IMR-90 (cell line): ENCODE results near the gene MAGEF1. TPM values are rescaled to one million over a fixed set of nuclear protein-coding genes. Genes with fewer than 3 reads are reported as not detected.

Experiments
- ATAC-seq: fragments of 200-7000 bp; cut with Tn5 transposase; 2 replicates; pipeline ENCODE4 v1.9.1; 2020; ENCODE audit warnings: low read depth, mild to moderate bottlenecking, moderate library complexity
- BruUV-seq: library from RNA; stranded (reverse); fragments of 400-500 nt; replicated peaks from 2 replicates; lab custom pipeline; 2021; lab: Mats Ljungman, UMichigan
- CTCF ChIA-PET: fragments of 300-600 bp; formaldehyde crosslinking; extraction: SDS; loops from one replicate; lab custom pipeline; 2021; ENCODE audit warnings: antibody characterized with exemption; lab: Yijun Ruan, JAX
- POLR2A ChIA-PET: fragments of 300-600 bp; sonication (Branson Sonifier 250); formaldehyde crosslinking; loops from one replicate; lab custom pipeline; 2022; ENCODE audit warnings: antibody characterized with exemption; ENCODE audit not compliant: unreplicated experiment; lab: Charles Lee
- DNase-seq: peaks from one replicate; pipeline ENCODE4 v3.0.0; 2013
- H2AFZ ChIP-seq: replicated peaks from 2 replicates; pipeline ENCODE3; 2013; ENCODE audit warnings: low read length, mild to moderate bottlenecking; ENCODE audit not compliant: poor library complexity
- H2AK5ac ChIP-seq: 2 replicates; pipeline ENCODE4 v1.6.1; 2013; ENCODE audit warnings: low read depth, low read length, inconsistent platforms
- H2AK9ac ChIP-seq: replicated peaks from 2 replicates; pipeline ENCODE3; 2013; ENCODE audit warnings: mild to moderate bottlenecking, low read depth, low read length, moderate library complexity; ENCODE audit not compliant: poor library complexity
- H2BK120ac ChIP-seq: 2 replicates; pipeline ENCODE4 v1.6.1; 2013; ENCODE audit warnings: low read depth, low read length, inconsistent platforms
- H2BK15ac ChIP-seq: 3 replicates; pipeline ENCODE4 v1.6.1; 2013; ENCODE audit warnings: low read depth, low read length, inconsistent platforms
- H2BK20ac ChIP-seq: 2 replicates; pipeline ENCODE4 v1.6.1; 2013; ENCODE audit warnings: low read depth, mild to moderate bottlenecking, inconsistent platforms, low read length, moderate library complexity
- H2BK5ac ChIP-seq: 2 replicates; pipeline ENCODE4 v1.6.1; 2013; ENCODE audit warnings: mild to moderate bottlenecking, low read depth, low read length, inconsistent platforms; ENCODE audit not compliant: poor library complexity, severe bottlenecking
- H3K14ac ChIP-seq: replicated peaks from 2 replicates; pipeline ENCODE4 v1.6.1; 2013; ENCODE audit warnings: low read depth, low read length, inconsistent platforms
- H3K18ac ChIP-seq: 2 replicates; pipeline ENCODE4 v1.6.1; 2013; ENCODE audit warnings: low read depth, low read length, control low read depth
- H3K23ac ChIP-seq: 2 replicates; pipeline ENCODE4 v1.6.1; 2013; ENCODE audit warnings: low read depth, low read length, inconsistent platforms
- H3K27ac ChIP-seq: 2 replicates; pipeline ENCODE4 v1.5.1; 2013; ENCODE audit warnings: mild to moderate bottlenecking, control low read depth, low read length; ENCODE audit not compliant: insufficient read depth
- H3K27me3 ChIP-seq: 2 replicates; pipeline ENCODE4 v1.6.1; 2013; ENCODE audit warnings: low read length; ENCODE audit not compliant: control insufficient read depth, insufficient read depth
- H3K36me3 ChIP-seq: 2 replicates; pipeline ENCODE4 v1.6.1; 2013; ENCODE audit warnings: low read length, mixed read lengths; ENCODE audit not compliant: control insufficient read depth, insufficient read depth
- H3K4ac ChIP-seq: 2 replicates; pipeline ENCODE4 v1.6.1; 2013; ENCODE audit warnings: low read depth, low read length, inconsistent platforms
- H3K4me1 ChIP-seq: 2 replicates; pipeline ENCODE4 v1.6.1; 2013; ENCODE audit warnings: low read length, mixed read lengths; ENCODE audit not compliant: control insufficient read depth, insufficient read depth
- H3K4me2 ChIP-seq: 2 replicates; pipeline ENCODE4 v1.6.1; 2013; ENCODE audit warnings: low read depth, mild to moderate bottlenecking, control low read depth, low read length, moderate library complexity
- H3K4me3 ChIP-seq: 2 replicates; pipeline ENCODE4 v1.5.1; 2013; ENCODE audit warnings: low read depth, mild to moderate bottlenecking, control low read depth, low read length, moderate library complexity; ENCODE audit not compliant: insufficient read depth
- H3K56ac ChIP-seq: 2 replicates; pipeline ENCODE4 v1.6.1; 2013; ENCODE audit warnings: low read length, inconsistent platforms; ENCODE audit not compliant: insufficient read depth; ENCODE audit errors: extremely low read depth
- H3K79me1 ChIP-seq, 2 experiments: 2 replicates each; pipeline ENCODE4 v1.6.1; 2013; ENCODE audit warnings: low read length in 2 of 2, inconsistent platforms in 1 of 2, low read depth in 1 of 2
- H3K9ac ChIP-seq: 2 replicates; pipeline ENCODE4 v1.6.1; 2013; ENCODE audit warnings: low read depth, low read length, control low read depth
- H3K9me1 ChIP-seq: 2 replicates; pipeline ENCODE4 v1.6.1; 2013; ENCODE audit warnings: low read length, inconsistent platforms; ENCODE audit not compliant: insufficient read depth
- H3K9me3 ChIP-seq: 2 replicates; pipeline ENCODE4 v1.6.1; 2013; ENCODE audit warnings: low read length; ENCODE audit not compliant: control insufficient read depth, insufficient read depth
- H4K20me1 ChIP-seq: 2 replicates; pipeline ENCODE4 v1.6.1; 2013; ENCODE audit warnings: low read length, inconsistent platforms; ENCODE audit not compliant: insufficient read depth
- H4K5ac ChIP-seq: 2 replicates; pipeline ENCODE4 v1.6.1; 2013; ENCODE audit warnings: mild to moderate bottlenecking, low read depth, low read length, control low read depth
- H4K8ac ChIP-seq, 2 experiments: 2 replicates each; pipeline ENCODE4 v1.6.1; 2013; ENCODE audit warnings: low read depth in 2 of 2, low read length in 2 of 2, control low read depth in 1 of 2, inconsistent platforms in 1 of 2
- H4K91ac ChIP-seq: 2 replicates; pipeline ENCODE4 v1.6.1; 2013; ENCODE audit warnings: low read depth, low read length, inconsistent platforms; ENCODE audit not compliant: insufficient read depth
- CEBPB ChIP-seq: IDR thresholded peaks from 2 replicates; pipeline ENCODE4 v1.6.1; 2012; ENCODE audit warnings: low read depth, low read length, improper control_type of control experiment
- MAFK ChIP-seq: IDR thresholded peaks from 2 replicates; pipeline ENCODE4 v1.6.1; 2012; ENCODE audit warnings: low read depth, low read length, improper control_type of control experiment
- SMC3 ChIP-seq: fragments of 150-350 bp; IDR thresholded peaks from 2 replicates; pipeline ENCODE4 v1.6.1; 2016; ENCODE audit warnings: low read depth, mild to moderate bottlenecking, antibody characterized with exemption, low read length, moderate library complexity
- WGBS, 2 experiments: methylation state at CpG; one replicate each; pipeline versions ENCODE4 v1.1.5 to v1.1.7; 2013; ENCODE audit warnings: missing lambda C conversion rate in 2 of 2; ENCODE audit not compliant: insufficient read length in 1 of 2; ENCODE audit errors: extremely low coverage in 2 of 2; 5-methylcytosine and 5-hydroxymethylcytosine counted together
- dilution Hi-C: fragments of 300-500 bp; cut with HindIII; formaldehyde crosslinking; loops from one replicate; pipeline ENCODE4 v1.14.3; 2018; ENCODE audit warnings: low sequenced_read_pairs; ENCODE audit not compliant: unreplicated experiment
- in situ Hi-C: fragments of 300-500 bp; cut with MboI; formaldehyde crosslinking; loops from 3 replicates; pipeline ENCODE4 v1.14.3; 2019; ENCODE audit warnings: low sequenced_read_pairs, inconsistent platforms, mixed read lengths
- intact Hi-C: fragments of 100-400 bp; cut with micrococcal nuclease; formaldehyde crosslinking; loops from 2 replicates; pipeline ENCODE4 v1.10.0; 2022
- polyA plus RNA-seq, 3 experiments: library from polyadenylated mRNA; depleted of rRNA; stranded (reverse); fragments of >200 nt; gene quantifications; 2 replicates each; pipeline ENCODE4 v1.2.3, GENCODE V29; 2012; ENCODE audit warnings: low replicate concordance in 1 of 3
- total RNA-seq: library from RNA; depleted of rRNA; stranded (reverse); fragments of >200 nt; gene quantifications from 2 replicates; pipeline ENCODE4 v1.2.3, GENCODE V29; 2012

The MAGEF1 gene
- total and polyA plus RNA-seq, 2 of the 4 experiments (the other 2 are of a cell fraction), result 10.6 to 19.4 TPM

- CTCF ChIA-PET, result no interaction called here
- no TSS peak for BruUV-seq
- TF ChIP-seq SMC3 (no peak), CEBPB (no peak), MAFK (no peak)
- Histone ChIP-seq H2BK15ac (no peak overlapping the region), H3K27me3 (peaks cover 12% of the 10 kb centered on the region), H3K4me3 (no peak overlapping the region), H3K9me1 (no peaks in the 10 kb centered on the region), H2AK9ac (no peak overlapping the region), H3K56ac (no peak overlapping the region), H3K79me1 (no peaks in the 10 kb centered on the region), H4K8ac (no peak overlapping the region), H2BK5ac (no peak overlapping the region), H2BK120ac (no peak overlapping the region), H3K4me2 (no peak overlapping the region), H2AK5ac (no peak overlapping the region), H3K9me3 (no peaks in the 10 kb centered on the region), H3K23ac (no peak overlapping the region), H3K4ac (no peak overlapping the region), H4K5ac (no peak overlapping the region), H4K91ac (no peak overlapping the region), H2AFZ (no peak overlapping the region), H3K18ac (no peak overlapping the region), H3K4me1 (peaks cover 11% of the 10 kb centered on the region; the same call in 1 of the 2 replicates), H3K9ac (no peak overlapping the region), H3K36me3 (no peaks in the 10 kb centered on the region), H3K14ac (no peak overlapping the region), H4K20me1 (no peaks in the 10 kb centered on the region), H3K27ac (no peak overlapping the region), H2BK20ac (no peak overlapping the region)
- dilution Hi-C loops (no loop called here), in situ Hi-C loops (no loop called here), intact Hi-C loops (no loop called here)
- WGBS, 2 experiments, result 38% methylated on average over 2 of the region's 6 CpGs; no CpG with 5 or more reads in 1 of the 2 experiments
- DNase-seq, result no peak
- POLR2A ChIA-PET, result no interaction called here
- no peak for ATAC-seq
These were observed 48.5 kb downstream of the MAGEF1 start for GRCh38 chr3:184663356-184663755.
